Measurements from ENCODE around the gene TLL2.

The TLL2 gene

DNA sequence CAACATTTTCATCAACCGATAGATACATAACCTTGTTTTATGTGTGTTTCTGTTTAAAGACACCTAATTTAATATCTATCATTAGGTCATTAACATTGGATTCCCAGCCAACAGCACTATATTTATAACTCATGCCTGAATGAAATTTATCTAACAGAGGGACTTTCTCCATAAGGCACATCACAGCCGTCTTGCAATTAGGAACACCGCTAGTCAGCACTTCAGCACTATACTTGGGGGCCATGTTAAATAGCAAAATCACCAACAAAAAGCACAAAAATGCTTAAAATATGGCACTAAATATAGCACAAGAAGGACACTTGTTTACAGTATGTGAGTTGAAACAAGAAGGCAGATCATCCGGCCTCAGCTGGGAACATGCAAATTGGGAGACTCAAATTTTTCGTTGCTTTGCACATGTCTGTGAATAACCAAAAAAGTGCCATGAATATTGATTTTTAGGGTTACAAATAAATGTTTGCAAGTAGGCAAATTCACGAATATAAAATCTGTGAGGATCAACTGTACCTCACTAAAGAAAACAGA is 51.0 kb downstream of the TLL2 start:
- no peak for DNase-seq

DNA sequence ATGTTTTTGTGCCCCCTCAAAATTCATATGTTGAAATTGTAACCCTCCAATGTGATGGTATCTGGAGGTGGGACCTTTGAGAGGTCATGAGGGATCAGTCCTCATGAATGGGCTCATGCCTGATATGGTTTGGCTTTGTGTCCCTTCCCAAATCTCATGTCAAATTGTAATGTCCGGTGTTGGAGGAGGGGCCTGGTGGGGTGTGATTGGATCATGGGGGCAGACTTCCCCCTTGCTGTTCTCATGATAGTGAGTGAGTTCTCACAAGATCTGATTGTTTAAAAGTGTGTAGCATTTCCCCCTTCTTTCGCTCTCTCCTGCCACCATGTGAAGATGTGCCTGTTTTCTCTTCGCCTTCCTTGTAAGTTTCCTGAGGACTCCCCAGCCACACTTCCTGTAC is 53.4 kb downstream of the TLL2 start:
- no peak for DNase-seq

DNA sequence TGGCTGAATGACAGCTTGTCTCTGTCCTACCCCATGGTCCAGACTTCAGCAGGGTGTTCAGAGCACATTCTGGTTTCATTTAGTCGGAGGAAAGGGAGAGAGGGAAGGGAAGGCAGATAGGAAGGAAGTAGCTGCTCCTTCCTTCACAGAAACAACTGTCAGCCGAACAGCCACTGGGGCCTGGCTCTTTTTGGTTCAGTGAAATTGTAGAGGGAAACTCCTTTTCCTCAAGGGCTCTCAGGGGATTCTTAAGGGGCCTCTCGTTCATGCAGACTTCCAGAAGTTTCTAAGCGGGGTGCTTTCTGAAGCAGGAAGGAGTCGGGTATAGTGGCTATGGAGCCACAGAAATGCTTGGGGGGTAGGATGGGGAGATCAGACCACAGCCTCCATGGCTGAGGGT is 56.4 kb downstream of the TLL2 start:
- DNase-seq, result no peak

- DNase-seq, result no peak
Observed at GRCh38 chr10:96456296-96456840, 57.4 kb downstream of the TLL2 start.

DNA sequence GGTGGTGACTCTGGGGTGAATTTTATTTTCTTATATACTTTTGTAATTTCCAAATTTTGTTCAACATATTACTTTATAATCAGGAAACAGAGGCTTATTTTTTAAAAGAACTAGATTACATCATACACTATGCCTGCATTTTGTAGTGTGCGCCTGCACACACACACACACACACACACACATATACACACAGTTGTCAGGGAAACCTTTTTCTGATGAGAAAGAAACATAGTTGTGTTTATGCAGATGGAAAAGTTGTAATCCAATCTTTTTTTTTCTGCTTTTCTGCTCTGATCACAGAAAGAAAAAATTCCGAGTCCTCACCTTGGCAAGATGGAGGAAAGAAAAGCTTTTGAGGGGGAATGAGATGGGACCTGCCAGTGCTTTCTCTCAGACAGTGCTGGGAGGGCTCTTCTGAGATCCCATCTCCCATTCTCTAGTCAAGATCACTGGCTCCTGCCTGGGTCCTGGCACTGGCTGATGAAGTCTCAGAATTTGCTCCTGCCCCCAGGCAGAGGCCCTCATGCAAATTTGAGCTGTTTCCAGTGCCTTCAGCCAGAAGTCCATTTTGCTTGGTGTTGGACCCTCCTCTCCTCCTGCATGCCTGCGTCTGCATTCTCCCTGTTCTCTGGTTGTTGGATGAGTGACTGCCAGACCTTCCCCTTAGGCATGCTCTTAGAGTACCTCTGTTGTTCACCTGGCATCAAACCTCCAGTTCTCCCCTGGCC is 59.7 kb downstream of the TLL2 start:
- DNase-seq, result no peak

GRCh38 chr10:96452494-96453153 is 61.1 kb downstream of the TLL2 start:
- no peak for DNase-seq

- no peak for DNase-seq
Observed at GRCh38 chr10:96450529-96451207, 63.1 kb downstream of the TLL2 start.

DNA sequence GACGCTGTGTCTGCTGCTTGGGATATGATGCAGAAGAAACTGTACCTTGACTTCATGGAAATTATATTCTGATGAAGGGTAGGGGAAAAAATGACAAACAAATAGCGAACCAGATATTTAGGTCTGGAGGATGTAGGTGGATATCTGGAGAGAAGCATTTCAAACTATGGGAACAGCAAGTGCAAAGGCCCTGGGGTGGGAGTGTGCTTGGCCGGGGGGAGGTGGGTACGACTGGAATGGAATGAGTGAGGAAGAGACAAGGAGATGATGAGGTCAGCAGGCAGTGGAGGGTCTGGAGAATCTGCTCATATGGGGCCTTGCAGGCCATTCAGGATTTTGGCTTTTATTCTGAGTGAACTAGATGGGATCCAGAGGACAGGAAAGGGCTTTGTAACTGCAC is 65.2 kb downstream of the TLL2 start:
- DNase-seq, result no peak

DNA sequence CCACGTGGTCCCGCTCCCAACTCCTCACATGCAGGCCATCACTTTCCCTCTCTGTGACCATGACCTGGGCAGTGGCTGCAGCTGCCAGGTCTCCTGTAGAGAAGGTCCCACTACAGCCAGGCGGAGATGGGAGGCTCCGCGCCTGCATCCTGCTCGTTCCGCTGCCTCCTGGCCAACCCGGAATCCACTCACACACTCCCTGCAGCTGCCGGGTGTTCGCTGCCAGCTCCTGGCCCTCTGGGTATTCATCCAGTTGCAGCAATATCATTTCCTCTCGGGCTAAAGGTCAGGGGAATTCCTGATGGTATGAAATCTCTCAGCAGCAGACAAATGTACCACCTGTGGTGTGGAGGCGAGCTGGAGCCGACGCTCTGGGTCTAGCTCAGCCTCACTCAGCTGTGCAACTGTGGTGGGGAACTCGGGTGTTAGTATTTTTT is 65.7 kb downstream of the TLL2 start:
- DNase-seq, result no peak

- no peak for DNase-seq
Observed at GRCh38 chr10:96446966-96447596, 66.6 kb downstream of the TLL2 start.

DNA sequence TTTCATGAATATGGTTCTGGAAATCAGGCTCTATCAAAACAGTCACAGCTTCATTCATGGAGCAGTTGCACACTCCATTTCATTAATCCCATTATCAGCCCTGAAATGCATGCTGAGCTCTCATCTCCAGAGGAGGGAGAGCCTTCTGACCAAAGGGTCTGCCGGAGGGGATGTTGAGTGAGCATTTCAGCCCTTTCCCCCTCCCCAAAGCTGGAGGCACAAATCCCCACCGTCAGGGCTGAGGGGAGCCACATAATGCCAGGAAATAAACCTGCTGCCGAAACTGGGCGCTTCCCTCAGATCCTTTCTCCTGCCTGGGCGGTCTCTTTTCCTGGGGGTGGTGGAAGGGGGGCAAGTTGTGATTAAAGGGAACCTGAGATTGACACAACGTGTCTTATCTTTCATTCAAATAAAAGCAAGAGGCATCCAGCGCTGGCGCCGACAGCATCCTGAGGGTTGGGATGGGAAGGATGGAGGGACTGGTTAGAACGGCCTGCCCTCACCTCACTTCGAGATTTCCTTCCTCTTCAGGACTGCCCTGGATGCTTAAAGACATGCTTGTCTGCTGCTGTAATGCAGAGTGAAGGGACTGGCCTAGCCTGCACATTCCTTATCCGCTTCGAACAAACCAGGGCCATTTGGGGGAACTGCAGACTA is 71.6 kb downstream of the TLL2 start:
- no peak for DNase-seq

- no peak for DNase-seq
Observed at GRCh38 chr10:96441322-96441885, 72.3 kb downstream of the TLL2 start.

- no peak for DNase-seq
Observed at GRCh38 chr10:96440361-96441292, 73.1 kb downstream of the TLL2 start.

- no peak for DNase-seq
Observed at GRCh38 chr10:96439725-96440124, 74.0 kb downstream of the TLL2 start.

GRCh38 chr10:96436035-96436434 is 77.7 kb downstream of the TLL2 start:
- DNase-seq, result no peak

DNA sequence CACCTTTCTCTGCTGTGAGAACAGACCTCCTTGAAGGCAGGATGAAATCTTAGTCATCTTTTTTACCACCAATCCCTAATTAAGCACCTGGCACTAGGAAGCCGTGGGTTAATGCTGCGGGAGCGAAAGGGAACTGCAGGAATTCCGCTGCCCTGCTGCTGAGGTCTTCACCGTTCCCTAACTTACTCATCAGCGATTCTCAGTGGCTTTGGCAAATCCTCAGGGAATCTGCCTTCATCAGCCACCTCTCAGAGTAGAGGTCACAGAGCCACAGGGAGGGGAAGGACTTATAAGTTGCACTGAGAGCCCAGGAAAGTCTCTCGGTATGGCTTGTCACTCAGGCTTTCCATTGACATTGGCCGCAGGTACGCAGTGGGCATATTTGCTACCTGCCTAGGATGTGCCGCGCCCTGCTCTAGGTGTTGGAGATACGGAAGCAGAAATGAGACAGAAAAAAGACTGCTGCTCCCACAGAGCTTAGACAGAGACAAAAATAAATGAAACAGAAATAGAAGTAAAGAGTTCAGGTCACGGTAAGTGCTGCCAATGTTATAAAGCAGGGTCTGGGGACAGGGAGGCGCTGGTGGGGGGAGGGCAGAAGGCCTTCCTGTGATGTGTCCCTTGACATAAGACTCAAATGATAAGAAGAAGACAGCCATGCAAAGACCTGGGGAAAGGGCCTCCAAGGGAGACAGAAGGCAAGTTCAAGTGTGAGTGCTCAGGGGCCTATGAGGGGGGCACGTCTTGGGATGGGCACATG is 82.3 kb downstream of the TLL2 start:
- no peak for DNase-seq

GRCh38 chr10:96427291-96427690 is 86.4 kb downstream of the TLL2 start:
- DNase-seq, result no peak

- no peak for DNase-seq
Observed at GRCh38 chr10:96422525-96422924, 91.2 kb downstream of the TLL2 start.

- no peak for DNase-seq
Observed at GRCh38 chr10:96421995-96422394, 91.7 kb downstream of the TLL2 start.
